ENCODE data around the gene OSGIN1.
A peak's percentile ranks its signal among the peaks of the same experiment; 100 is the strongest.

The OSGIN1 gene

GRCh38 chr16:84003038-84003437, 50.0 kb downstream of the OSGIN1 start:
- DNase-seq (ENCODE audit: low read depth) = no peak

DNA sequence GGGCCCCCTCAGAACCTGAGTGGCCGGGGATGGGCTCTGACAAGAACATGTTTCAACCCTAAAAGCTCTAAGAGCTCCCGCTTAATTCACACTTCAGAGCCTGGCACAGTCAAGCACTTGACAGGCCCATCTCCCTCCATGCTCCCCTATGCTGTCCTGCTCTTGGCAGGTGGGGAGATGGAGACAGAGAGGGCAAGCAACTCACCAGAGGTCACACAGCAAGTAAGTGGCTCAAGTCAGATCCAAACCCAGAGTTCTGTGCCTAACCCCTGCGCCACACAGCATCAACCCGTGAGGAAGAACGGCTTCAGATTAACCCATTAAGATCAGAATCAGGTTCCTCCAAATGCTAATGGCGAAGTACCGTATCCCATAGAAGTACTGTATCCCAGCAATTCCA, 51.4 kb downstream of the OSGIN1 start:
- DNase-seq (ENCODE audit: low read depth) = no peak

- no peak for DNase-seq (ENCODE audit: low read depth)
Observed at GRCh38 chr16:84005391-84005790, 52.4 kb downstream of the OSGIN1 start.

DNA sequence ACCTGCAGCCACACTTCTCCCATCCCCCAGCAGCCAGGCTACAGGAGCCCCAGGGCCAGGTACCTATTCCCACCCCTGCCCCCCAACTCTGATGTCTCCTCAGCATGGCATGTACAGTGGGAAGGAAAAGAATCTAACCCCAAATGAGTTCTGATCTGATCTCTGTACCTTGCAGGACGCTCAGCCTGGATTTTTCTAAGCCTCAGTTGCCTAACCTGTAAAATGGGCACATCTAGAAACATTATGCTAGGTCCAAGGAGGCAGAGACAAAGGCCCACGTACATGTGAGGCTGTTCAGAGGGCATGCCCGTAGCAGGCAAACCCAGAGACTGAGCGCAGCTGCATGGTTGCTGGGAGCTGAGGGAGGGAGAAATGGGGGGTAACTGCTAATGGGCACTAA, 54.5 kb downstream of the OSGIN1 start:
- no peak for DNase-seq (ENCODE audit: low read depth)

- no peak for DNase-seq (ENCODE audit: low read depth)
Observed at GRCh38 chr16:84007965-84008364, 54.9 kb downstream of the OSGIN1 start.

- no peak for DNase-seq (ENCODE audit: low read depth)
Observed at GRCh38 chr16:84009282-84009681, 56.2 kb downstream of the OSGIN1 start.

DNA sequence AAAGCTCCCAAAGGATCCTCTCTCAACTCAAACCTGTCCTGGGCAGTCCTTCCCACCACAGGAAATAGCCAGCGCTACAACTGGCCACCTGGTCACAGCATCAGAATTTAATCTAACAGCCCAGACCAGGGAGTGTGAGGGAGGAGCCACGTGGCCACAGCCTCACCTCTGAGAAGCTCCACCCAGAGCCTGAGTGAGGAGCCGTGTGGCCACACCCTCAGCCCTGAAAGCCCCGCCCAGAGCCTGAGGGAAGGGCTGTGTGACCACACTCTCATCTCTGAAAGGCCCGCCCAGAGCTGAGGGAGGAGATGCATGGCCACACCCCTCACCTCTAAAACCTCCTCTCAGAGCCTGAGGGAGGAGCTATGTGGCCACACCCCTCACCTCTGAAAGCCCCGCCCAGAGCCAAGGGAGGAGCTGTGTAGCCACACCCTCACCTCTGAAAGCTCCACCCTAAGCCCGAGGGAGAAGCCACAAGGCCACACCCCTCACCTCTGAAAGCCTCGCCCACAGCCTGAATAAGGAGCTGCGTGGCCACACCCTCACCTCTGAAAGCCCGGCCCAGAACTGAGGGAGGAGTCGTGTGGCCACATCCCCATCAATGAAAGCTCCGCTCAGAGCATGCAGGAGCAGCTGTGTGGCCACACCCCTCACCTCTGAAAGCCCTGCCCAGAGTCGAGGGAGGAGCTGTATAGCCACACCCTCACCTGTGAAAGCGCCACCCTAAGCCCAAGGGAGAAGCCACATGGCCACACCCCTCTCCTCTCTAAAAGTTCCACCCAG, 60.9 kb downstream of the OSGIN1 start:
- DNase-seq (ENCODE audit: low read depth) = peak; percentile 59

DNA sequence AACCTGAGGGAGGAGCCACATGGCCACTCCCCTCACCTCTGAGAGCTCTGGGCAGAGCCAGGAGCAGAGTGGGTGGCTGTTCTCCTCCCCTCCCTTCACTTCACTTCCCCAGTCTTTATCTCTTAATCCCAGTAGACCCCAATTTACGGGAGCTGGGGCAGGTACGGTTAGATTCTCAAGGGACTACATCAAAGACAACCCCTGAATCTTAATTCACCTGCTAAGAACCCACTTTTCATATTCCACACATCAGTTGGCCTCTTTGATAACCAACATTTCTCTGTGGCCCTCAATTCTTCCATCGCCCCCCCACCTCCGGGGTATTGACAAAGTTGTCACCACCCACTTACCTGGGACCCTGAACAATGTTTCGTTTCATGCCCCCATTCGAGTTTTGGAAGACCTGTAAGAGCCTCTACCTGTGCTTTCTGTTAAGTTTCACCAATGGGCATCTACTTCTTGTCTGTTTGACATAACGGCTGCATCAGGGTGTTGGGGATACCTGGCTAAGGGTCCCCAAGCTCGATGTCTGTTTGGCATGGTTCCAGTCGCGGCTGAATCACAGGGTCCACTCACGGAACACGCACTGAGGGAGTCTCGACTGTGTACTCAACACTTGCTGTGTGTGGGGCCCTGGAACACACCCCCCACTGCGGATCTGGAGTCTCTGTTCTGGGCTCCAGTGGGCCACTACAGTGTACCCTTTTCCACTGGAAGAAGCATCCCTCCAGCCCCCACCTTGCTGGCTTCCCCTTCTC, 61.7 kb downstream of the OSGIN1 start:
- no peak for DNase-seq (ENCODE audit: low read depth)

DNA sequence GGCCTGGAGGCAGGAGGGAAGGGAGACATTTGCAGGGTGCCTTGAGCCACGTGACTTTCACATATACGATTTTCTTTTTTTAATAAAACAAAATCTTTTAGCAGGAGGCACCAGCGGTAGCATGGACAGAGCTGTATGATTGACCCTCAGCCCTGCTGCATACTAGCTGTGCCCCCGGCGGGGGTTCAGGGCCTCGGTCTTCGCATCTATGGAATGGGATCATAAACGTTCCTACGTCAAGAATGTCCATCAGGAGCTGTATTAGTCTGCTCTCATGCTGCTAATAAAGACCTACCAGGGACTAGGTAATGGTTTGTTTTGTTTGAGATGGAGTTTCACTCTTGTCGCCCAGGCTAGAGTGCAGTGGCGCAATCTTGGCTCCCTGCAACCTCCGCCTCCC, 62.4 kb downstream of the OSGIN1 start:
- no peak for DNase-seq (ENCODE audit: low read depth)
